ENCODE measurements around the gene TMEM185B. TPM values are rescaled to one million over a fixed set of nuclear protein-coding genes. Genes with fewer than 3 reads are reported as not detected.

Gene TMEM185B
- total and polyA plus RNA-seq, 2 donors (not counting 1 experiment from before 2014, with no cell fraction given), result 25.9 to 28.8 TPM

DNA sequence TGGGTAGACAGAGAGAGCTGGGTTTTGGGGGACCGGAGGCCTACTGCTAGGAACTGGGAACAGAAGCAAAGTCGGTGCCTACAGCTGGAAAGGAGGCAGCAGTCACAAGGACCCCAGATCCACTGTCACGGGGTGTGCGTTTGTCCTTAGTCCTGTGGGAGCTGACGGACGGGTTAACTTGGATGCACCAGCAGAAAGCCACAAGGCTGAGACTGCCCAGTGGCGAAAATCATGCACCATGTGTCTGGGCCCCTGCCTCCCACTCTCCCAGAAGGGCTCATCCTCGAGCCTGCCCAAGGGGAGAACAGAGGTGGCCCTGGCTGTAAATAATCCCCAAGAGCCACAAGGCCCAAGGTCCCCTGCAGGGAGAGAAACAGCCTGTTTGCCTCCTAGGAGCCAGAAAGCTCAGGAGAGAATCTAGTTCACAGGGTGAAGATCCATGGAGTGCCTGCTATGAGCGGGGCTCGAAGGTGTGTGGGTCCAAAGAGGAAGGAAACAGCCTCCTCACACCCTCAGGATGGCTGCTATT, 17.8 kb upstream of the TMEM185B start:
- no peak for TF ChIP-seq EZH2 (IDR thresholded peaks at IDR 0.05; ENCODE audit: low read length, missing control alignments)
- TF ChIP-seq, protein P1, sequence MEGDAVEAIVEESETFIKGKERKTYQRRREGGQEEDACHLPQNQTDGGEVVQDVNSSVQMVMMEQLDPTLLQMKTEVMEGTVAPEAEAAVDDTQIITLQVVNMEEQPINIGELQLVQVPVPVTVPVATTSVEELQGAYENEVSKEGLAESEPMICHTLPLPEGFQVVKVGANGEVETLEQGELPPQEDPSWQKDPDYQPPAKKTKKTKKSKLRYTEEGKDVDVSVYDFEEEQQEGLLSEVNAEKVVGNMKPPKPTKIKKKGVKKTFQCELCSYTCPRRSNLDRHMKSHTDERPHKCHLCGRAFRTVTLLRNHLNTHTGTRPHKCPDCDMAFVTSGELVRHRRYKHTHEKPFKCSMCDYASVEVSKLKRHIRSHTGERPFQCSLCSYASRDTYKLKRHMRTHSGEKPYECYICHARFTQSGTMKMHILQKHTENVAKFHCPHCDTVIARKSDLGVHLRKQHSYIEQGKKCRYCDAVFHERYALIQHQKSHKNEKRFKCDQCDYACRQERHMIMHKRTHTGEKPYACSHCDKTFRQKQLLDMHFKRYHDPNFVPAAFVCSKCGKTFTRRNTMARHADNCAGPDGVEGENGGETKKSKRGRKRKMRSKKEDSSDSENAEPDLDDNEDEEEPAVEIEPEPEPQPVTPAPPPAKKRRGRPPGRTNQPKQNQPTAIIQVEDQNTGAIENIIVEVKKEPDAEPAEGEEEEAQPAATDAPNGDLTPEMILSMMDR (conservative IDR thresholded peaks at IDR 0.05 in 1 of 2, IDR thresholded peaks at IDR 0.05 in 1 of 2; ENCODE audit: low read depth in 1 of 2, low read length in 2 of 2), result no peak
- Histone ChIP-seq H3K4me1 (ENCODE audit: control insufficient read depth, extremely low read depth, insufficient read depth, low read length) (peaks cover 18% of the 10 kb centered on the region), H3K27ac (ENCODE audit: insufficient read depth, low read length) (no peak overlapping the region)

DNA sequence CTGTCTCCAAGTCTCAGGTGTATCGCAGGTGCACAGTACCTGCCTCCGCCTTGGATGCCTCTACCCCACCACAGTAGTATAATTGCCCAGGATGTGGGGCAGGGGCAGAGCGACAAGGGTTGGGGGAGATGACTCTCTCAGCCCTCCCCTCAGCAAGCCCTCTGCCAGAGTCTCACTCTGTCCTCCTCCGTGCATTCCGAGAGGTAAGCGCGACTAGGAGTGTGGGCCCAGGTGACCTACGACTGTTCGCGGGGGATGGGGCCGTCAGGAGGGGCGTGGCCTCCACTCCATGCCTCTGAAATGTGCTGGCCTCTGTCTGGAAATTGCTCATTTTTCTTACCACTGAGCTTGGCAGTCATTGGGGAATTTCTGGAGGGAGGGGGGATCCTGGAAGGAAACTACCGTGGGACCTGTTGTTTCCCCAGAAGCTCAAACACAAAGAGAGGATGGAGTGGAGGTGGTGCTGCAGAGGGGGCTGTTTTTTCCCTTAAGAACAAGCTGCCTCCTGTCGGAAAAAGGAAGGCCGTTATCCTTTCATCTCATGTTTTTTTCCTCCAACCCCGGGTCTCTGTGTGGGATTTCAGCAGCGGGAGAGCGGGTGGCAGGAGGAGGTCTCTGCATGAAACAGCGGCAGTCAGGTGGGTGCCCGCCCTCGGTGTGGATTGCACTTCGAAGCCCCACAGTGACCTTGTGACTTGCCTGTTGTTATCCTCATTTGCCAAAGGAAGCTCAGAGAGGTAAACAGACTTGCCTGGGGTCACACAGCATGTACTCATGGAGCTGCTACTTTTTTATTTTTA, 16.5 kb upstream of the TMEM185B start:
- H4K20me1 ChIP-seq (ENCODE audit: control insufficient read depth, extremely low read depth, insufficient read depth, low read length), result no peaks in the 10 kb centered on the region
- no peak overlapping the region for H3K4me3 ChIP-seq (replicated peaks in 1 of 4; ENCODE audit: control extremely low read depth in 1 of 4, insufficient read depth in 1 of 4, low read depth in 3 of 4, low read length in 4 of 4)
- no peak overlapping the region for H3K9ac ChIP-seq (ENCODE audit: insufficient read depth, low read length)
- H2AFZ ChIP-seq (ENCODE audit: low read length), result no peak overlapping the region
- H3K4me1 ChIP-seq (ENCODE audit: control insufficient read depth, extremely low read depth, insufficient read depth, low read length), result peaks cover 18% of the 10 kb centered on the region
- no peak for TF ChIP-seq EZH2 (IDR thresholded peaks at IDR 0.05; ENCODE audit: low read length, missing control alignments)
- TF ChIP-seq, protein P1 (conservative IDR thresholded peaks at IDR 0.05 in 1 of 2, IDR thresholded peaks at IDR 0.05 in 1 of 2; ENCODE audit: low read depth in 1 of 2, low read length in 2 of 2), result no peak
- DNase-seq (ENCODE audit: low read depth in 2 of 2), result peak; percentile 75 to 95
- H3K36me3 ChIP-seq (ENCODE audit: control insufficient read depth, insufficient read depth, low read length), result no peaks in the 10 kb centered on the region
- H3K9me3 ChIP-seq (ENCODE audit: control insufficient read depth, insufficient read depth, low read depth, low read length), result no peaks in the 10 kb centered on the region
- no peaks in the 10 kb centered on the region for H3K79me2 ChIP-seq (ENCODE audit: control insufficient read depth, insufficient read depth, low read length)
- peak overlapping the region; percentile 55 for H3K4me2 ChIP-seq (ENCODE audit: extremely low read depth, insufficient read depth, low read length)
- no peaks in the 10 kb centered on the region for H3K27me3 ChIP-seq (ENCODE audit: control insufficient read depth, insufficient read depth, low read length)
- peak overlapping the region; percentile 62 for H3K27ac ChIP-seq (ENCODE audit: insufficient read depth, low read length)

More for the DNA sequence above, 17.8 kb upstream of the TMEM185B start:
- Histone ChIP-seq H3K4me2 (ENCODE audit: extremely low read depth, insufficient read depth, low read length) (no peak overlapping the region), H4K20me1 (ENCODE audit: control insufficient read depth, extremely low read depth, insufficient read depth, low read length) (no peaks in the 10 kb centered on the region), H2AFZ (ENCODE audit: low read length) (no peak overlapping the region), H3K79me2 (ENCODE audit: control insufficient read depth, insufficient read depth, low read length) (no peaks in the 10 kb centered on the region), H3K36me3 (ENCODE audit: control insufficient read depth, insufficient read depth, low read length) (no peaks in the 10 kb centered on the region), H3K4me3 (replicated peaks in 1 of 4; ENCODE audit: control extremely low read depth in 1 of 4, insufficient read depth in 1 of 4, low read depth in 3 of 4, low read length in 4 of 4) (no peak overlapping the region), H3K9ac (ENCODE audit: insufficient read depth, low read length) (no peak overlapping the region), H3K9me3 (ENCODE audit: control insufficient read depth, insufficient read depth, low read depth, low read length) (no peaks in the 10 kb centered on the region), H3K27me3 (ENCODE audit: control insufficient read depth, insufficient read depth, low read length) (no peaks in the 10 kb centered on the region)
- no peak for DNase-seq (ENCODE audit: low read depth in 2 of 2)

DNA sequence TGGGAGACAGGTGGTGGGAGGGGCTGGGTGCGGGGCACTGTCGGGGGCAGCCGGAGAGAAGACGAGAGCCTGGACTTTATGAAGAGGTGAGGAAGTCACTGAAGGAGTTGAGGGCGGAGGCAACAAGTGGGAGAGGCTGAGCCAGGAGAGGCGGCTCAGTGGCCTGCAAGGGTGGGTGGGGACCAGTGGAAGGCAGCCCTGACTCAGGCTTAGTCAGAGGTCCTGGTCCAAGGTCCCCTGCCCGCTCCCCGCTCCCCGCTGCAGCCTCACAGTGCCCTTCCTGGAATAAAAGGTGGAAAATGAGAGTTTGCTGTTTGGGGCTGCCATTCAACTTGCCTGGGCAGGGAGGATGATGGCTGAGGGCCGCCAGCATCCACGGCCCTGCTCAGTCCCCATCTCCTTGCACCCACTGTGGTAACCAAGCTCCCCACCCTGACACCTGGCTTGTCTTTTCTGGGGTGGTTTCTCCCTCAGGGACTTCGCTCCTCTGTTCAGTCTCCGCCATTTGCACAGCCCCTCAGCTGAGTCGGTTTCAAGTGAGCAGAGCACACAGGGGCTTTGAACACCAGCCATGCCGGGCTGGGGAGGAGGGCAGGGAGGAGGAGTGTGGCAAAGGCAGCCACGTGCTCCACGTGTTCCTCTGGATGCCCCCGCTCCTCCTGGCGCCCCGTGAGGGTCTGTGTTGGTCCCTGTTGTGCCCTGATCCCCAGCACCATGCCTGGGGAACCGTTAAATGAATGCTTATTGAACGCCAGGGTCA, 15.7 kb upstream of the TMEM185B start:
- Histone ChIP-seq H3K27ac (ENCODE audit: insufficient read depth, low read length) (peak overlapping the region; percentile 62), H3K4me3 (replicated peaks in 1 of 4; ENCODE audit: control extremely low read depth in 1 of 4, insufficient read depth in 1 of 4, low read depth in 3 of 4, low read length in 4 of 4) (no peak overlapping the region), H3K9me3 (ENCODE audit: control insufficient read depth, insufficient read depth, low read depth, low read length) (no peaks in the 10 kb centered on the region), H3K27me3 (ENCODE audit: control insufficient read depth, insufficient read depth, low read length) (no peaks in the 10 kb centered on the region), H3K79me2 (ENCODE audit: control insufficient read depth, insufficient read depth, low read length) (no peaks in the 10 kb centered on the region), H3K4me2 (ENCODE audit: extremely low read depth, insufficient read depth, low read length) (peak overlapping the region; percentile 55), H3K9ac (ENCODE audit: insufficient read depth, low read length) (no peak overlapping the region), H2AFZ (ENCODE audit: low read length) (no peak overlapping the region), H3K36me3 (ENCODE audit: control insufficient read depth, insufficient read depth, low read length) (no peaks in the 10 kb centered on the region), H4K20me1 (ENCODE audit: control insufficient read depth, extremely low read depth, insufficient read depth, low read length) (no peaks in the 10 kb centered on the region), H3K4me1 (ENCODE audit: control insufficient read depth, extremely low read depth, insufficient read depth, low read length) (peaks cover 18% of the 10 kb centered on the region)
- peak; percentile 84 to 90 for DNase-seq (ENCODE audit: low read depth in 2 of 2)
- TF ChIP-seq EZH2 (IDR thresholded peaks at IDR 0.05; ENCODE audit: low read length, missing control alignments), result no peak
- TF ChIP-seq, protein P1 (conservative IDR thresholded peaks at IDR 0.05 in 1 of 2, IDR thresholded peaks at IDR 0.05 in 1 of 2; ENCODE audit: low read depth in 1 of 2, low read length in 2 of 2), result no peak

Measured in fibroblast of lung (primary cell).